Esophagus squamous epithelium (tissue), 5 donors: ENCODE measurements around the gene NUP35. TPM values are rescaled to one million over a fixed set of nuclear protein-coding genes. Genes with fewer than 3 reads are reported as not detected.

Experiments
- DNase-seq: peaks from one replicate; lab custom pipeline; 2025; lab: John Stamatoyannopoulos, UW
- H3K27ac ChIP-seq, 4 donors: fragments of 200-600 bp; sonication (generic); one replicate each; pipeline ENCODE4 v1.5.1; 2016 to 2019; ENCODE audit warnings: mild to moderate bottlenecking in 1 of 4
- H3K27me3 ChIP-seq, 4 donors: fragments of 200-600 bp; sonication (generic); 1 replicate in 3 of 4; 2 replicates in 1 of 4; pipeline versions ENCODE4 v1.5.1 to v1.6.0; 2017 to 2021; ENCODE audit warnings: antibody characterized with exemption in 1 of 4
- H3K36me3 ChIP-seq, 3 donors: fragments of 200-600 bp; sonication (generic); one replicate each; pipeline ENCODE4 v1.5.1; 2016 to 2019
- H3K4me1 ChIP-seq, 3 donors: fragments of 200-600 bp; sonication (generic); one replicate each; pipeline ENCODE4 v1.5.1; 2017 to 2019
- H3K4me3 ChIP-seq, 4 donors: fragments of 200-600 bp; sonication (generic); 1 replicate in 3 of 4; 2 replicates in 1 of 4; pipeline ENCODE4 v1.5.1; 2016 to 2019; ENCODE audit warnings: mild to moderate bottlenecking in 2 of 4, moderate library complexity in 1 of 4
- H3K9me3 ChIP-seq, 3 donors: fragments of 200-600 bp; sonication (generic); one replicate each; pipeline ENCODE4 v1.5.1; 2016 to 2019
- POLR2A ChIP-seq, 4 donors: fragments of 450-650 bp; IDR thresholded peaks; one replicate each; pipeline ENCODE4 v1.6.1; 2017; ENCODE audit warnings: antibody characterized with exemption in 4 of 4, mild to moderate bottlenecking in 4 of 4, moderate library complexity in 3 of 4
- WGBS, 2 donors: methylation state at CpG; one replicate each; pipeline ENCODE4 v1.1.5; 2018; 5-methylcytosine and 5-hydroxymethylcytosine counted together
- intact Hi-C: fragments of 100-400 bp; cut with DNase I; formaldehyde crosslinking; loops from one replicate; pipeline ENCODE4 v1.15.0; 2022
- total RNA-seq, 4 donors: library from RNA; depleted of rRNA; stranded (reverse); fragments of >200 nt; gene quantifications; one replicate each; pipeline ENCODE4 v1.1.0, GENCODE V29; 2016
- TF ChIP-seq, protein P1 (sequence below), 6 experiments: fragments of 450-650 bp in 4 of 6; fragments of 200-600 bp in 2 of 6; sonication (generic) in 2 of 6; IDR thresholded peaks; one replicate each; pipeline ENCODE4 v1.5.1; 2016 to 2019; ENCODE audit warnings: antibody characterized with exemption in 6 of 6, mild to moderate bottlenecking in 4 of 6, moderate library complexity in 4 of 6
- donor health status: DM: yes; HTN: yes; CAD: no.

The NUP35 gene
- total RNA-seq, 4 donors from 2014 or later, result 7.8 to 25.4 (median 15.6) TPM

GRCh38 chr2:183207110-183207509, 82.9 kb downstream of the NUP35 start:
- intact Hi-C loops, result no loop called here
- no peaks in the 10 kb centered on the region for H3K36me3 ChIP-seq
- H3K4me3 ChIP-seq, result no peak overlapping the region
- no peak for DNase-seq
- no peak overlapping the region for H3K27ac ChIP-seq
- no peaks in the 10 kb centered on the region for H3K4me1 ChIP-seq
- no peak for TF ChIP-seq POLR2A (IDR thresholded peaks at IDR 0.05)
- TF ChIP-seq, protein P1, sequence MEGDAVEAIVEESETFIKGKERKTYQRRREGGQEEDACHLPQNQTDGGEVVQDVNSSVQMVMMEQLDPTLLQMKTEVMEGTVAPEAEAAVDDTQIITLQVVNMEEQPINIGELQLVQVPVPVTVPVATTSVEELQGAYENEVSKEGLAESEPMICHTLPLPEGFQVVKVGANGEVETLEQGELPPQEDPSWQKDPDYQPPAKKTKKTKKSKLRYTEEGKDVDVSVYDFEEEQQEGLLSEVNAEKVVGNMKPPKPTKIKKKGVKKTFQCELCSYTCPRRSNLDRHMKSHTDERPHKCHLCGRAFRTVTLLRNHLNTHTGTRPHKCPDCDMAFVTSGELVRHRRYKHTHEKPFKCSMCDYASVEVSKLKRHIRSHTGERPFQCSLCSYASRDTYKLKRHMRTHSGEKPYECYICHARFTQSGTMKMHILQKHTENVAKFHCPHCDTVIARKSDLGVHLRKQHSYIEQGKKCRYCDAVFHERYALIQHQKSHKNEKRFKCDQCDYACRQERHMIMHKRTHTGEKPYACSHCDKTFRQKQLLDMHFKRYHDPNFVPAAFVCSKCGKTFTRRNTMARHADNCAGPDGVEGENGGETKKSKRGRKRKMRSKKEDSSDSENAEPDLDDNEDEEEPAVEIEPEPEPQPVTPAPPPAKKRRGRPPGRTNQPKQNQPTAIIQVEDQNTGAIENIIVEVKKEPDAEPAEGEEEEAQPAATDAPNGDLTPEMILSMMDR (IDR thresholded peaks at IDR 0.05), result no peak
- H3K9me3 ChIP-seq, result no peaks in the 10 kb centered on the region
- no peaks in the 10 kb centered on the region for H3K27me3 ChIP-seq
- 81 to 84% methylated on average over 1 of the region's 1 CpG for WGBS, 2 donors

- Histone ChIP-seq H3K4me1 (no peaks in the 10 kb centered on the region), H3K27me3 (no peaks in the 10 kb centered on the region), H3K9me3 (no peaks in the 10 kb centered on the region), H3K4me3 (no peak overlapping the region), H3K36me3 (no peaks in the 10 kb centered on the region), H3K27ac (no peak overlapping the region)
- TF ChIP-seq POLR2A (IDR thresholded peaks at IDR 0.05), result no peak
- TF ChIP-seq, protein P1 (IDR thresholded peaks at IDR 0.05), result no peak
- no peak for DNase-seq
- intact Hi-C loops, result no loop called here
- 90 to 100% methylated on average over 1 of the region's 1 CpG for WGBS, 2 donors
Measured at GRCh38 chr2:183209395-183210028, 85.3 kb downstream of the NUP35 start.

Other genes with a start within 250 kb of the NUP35 start
- 100 to 1,000 TPM in 2 of 4 donors, 10 to 100 TPM in 2; 85.9 to 163 (median 117) TPM for gene NCKAP1, start 86.0 kb upstream of the NUP35 start, total RNA-seq
- 1 to 10 TPM in 2 of 4 donors, under 1 TPM in 2; 0.27 to 1.5 (median 0.86) TPM for gene DUSP19, start 45.7 kb upstream of the NUP35 start, total RNA-seq